Pancreas (tissue), 10 donors: ENCODE data around the gene RFT1. TPM values are rescaled to one million over a fixed set of nuclear protein-coding genes. Genes with fewer than 3 reads are reported as not detected.

Source experiments
- ATAC-seq, 4 donors: fragments of 200-7000 bp; cut with Tn5 transposase; one replicate each; pipeline versions ENCODE4 v1.8.0 to v1.9.1; 2020; ENCODE audit warnings: mild to moderate bottlenecking in 4 of 4, moderate library complexity in 4 of 4
- DNase-seq, 6 donors: peaks; one replicate each; pipeline ENCODE4 v3.0.0-alpha.2; 2020
- FAIRE-seq: peaks from 2 replicates; lab custom pipeline; 2012; peaks lifted over from hg19 to GRCh38; lab: Jason Lieb, UNC
- H3K27ac ChIP-seq, 4 donors: fragments of 200-600 bp; sonication (generic); 1 replicate in 3 of 4; 2 replicates in 1 of 4; pipeline versions ENCODE4 v1.5.0 to v1.8.0; 2020
- H3K27me3 ChIP-seq, 4 donors: fragments of 200-600 bp; one replicate each; pipeline ENCODE4 v1.8.0; 2021
- H3K36me3 ChIP-seq, 3 donors: fragments of 200-600 bp; sonication (generic) in 1 of 3; one replicate each; pipeline versions ENCODE4 v1.5.0 to v1.8.0; 2020 to 2021
- H3K4me1 ChIP-seq, 3 donors: fragments of 200-600 bp; one replicate each; pipeline ENCODE4 v1.8.0; 2021
- H3K4me3 ChIP-seq, 4 donors: fragments of 200-600 bp; sonication (generic) in 2 of 4; one replicate each; pipeline versions ENCODE4 v1.5.0 to v1.8.0; 2020 to 2021
- H3K9me3 ChIP-seq, 4 donors: fragments of 200-600 bp; one replicate each; pipeline ENCODE4 v1.8.0; 2021
- CTCF ChIP-seq, 4 donors: fragments of 200-600 bp; sonication (generic) in 3 of 4; IDR thresholded peaks; one replicate each; pipeline versions ENCODE4 v1.5.0 to v1.8.0; 2021; ENCODE audit warnings: antibody characterized with exemption in 4 of 4
- WGBS, 2 donors: extraction: QIAGEN DNeasy Blood & Tissue Kit; methylation state at CpG; one replicate each; pipeline ENCODE4 v1.1.7; 2013; 5-methylcytosine and 5-hydroxymethylcytosine counted together
- intact Hi-C, 3 donors: fragments of 100-400 bp; cut with DNase I; formaldehyde crosslinking; loops; one replicate each; pipeline versions ENCODE4 v1.11.1 to v1.14.2; 2022
- polyA plus RNA-seq, 2 donors: library from polyadenylated mRNA; stranded (reverse); fragments of 200-250 nt; gene quantifications; one replicate each; pipeline ENCODE4 v1.2.3, GENCODE V29; 2013
- total RNA-seq, 6 donors: library from RNA; stranded (reverse); fragmentation: NEBNext Ultra II Directional in 4 of 6; extraction: Animal tissue kit (Norgen Biotek cat#: 25700) in 4 of 6; gene quantifications; one replicate each; pipeline versions ENCODE4 v1.2.1 to v1.2.4, GENCODE V29; 2021 to 2023
- donor health status: healthy with polysubstance abuse.
- donor health status: DM: no; HTN: no; CAD: no; lungs with moderate emphysema.
- donor health status: DM: no; HTN: no; CAD: no.
- donor health status: control.
- donor health status: control.
- donor health status: Bipolar disorder and iron deficiency.
- donor health status: DM: yes; HTN: yes; CAD: no.
- donor health status: DM: no; HTN: no; CAD: no.
- donor health status: DM: no; HTN: no; CAD: no.
- donor health status: DM: yes; HTN: yes; CAD: no.

The RFT1 gene
- total and polyA plus RNA-seq, 8 donors, result 6.9 to 20.4 (median 15.0) TPM

- DNase-seq, result no peak
- no peak overlapping the region for H3K4me3 ChIP-seq
These were observed 40.3 kb upstream of the RFT1 start for GRCh38 chr3:53170325-53171063.

GRCh38 chr3:53169832-53170324, 39.6 kb upstream of the RFT1 start:
- peak overlapping the region in 1 of 4 donors; percentile 30 for H3K27ac ChIP-seq
- DNase-seq (no peak), FAIRE-seq (no peak), ATAC-seq (no peak)
- peaks cover 0 to 4% (median 0%) of the 10 kb centered on the region in 3 donors for H3K36me3 ChIP-seq
- H3K9me3 ChIP-seq, result no peaks in the 10 kb centered on the region
- 93 to 98% methylated on average over 9 of the region's 9 CpGs for WGBS, 2 donors
- H3K4me1 ChIP-seq, result peaks cover 14 to 25% (median 16%) of the 10 kb centered on the region in 3 donors
- TF ChIP-seq CTCF (IDR thresholded peaks at IDR 0.05), result no peak
- H3K4me3 ChIP-seq, result no peak overlapping the region
- intact Hi-C loops, result no loop called here
- H3K27me3 ChIP-seq, result no peaks in the 10 kb centered on the region

More at GRCh38 chr3:53170325-53171063, 40.3 kb upstream of the RFT1 start:
- Histone ChIP-seq H3K36me3 (peaks cover 0 to 1% (median 0%) of the 10 kb centered on the region in 3 donors), H3K9me3 (no peaks in the 10 kb centered on the region), H3K27ac (peak overlapping the region in 1 of 4 donors; percentile 21), H3K27me3 (no peaks in the 10 kb centered on the region), H3K4me1 (peaks cover 14 to 25% (median 16%) of the 10 kb centered on the region in 3 donors)
- peak in 2 of 4 donors; percentile 32 to 34 for ATAC-seq
- FAIRE-seq, result no peak
- 63 to 74% methylated on average over 17 of the region's 17 CpGs for WGBS, 2 donors
- TF ChIP-seq CTCF (IDR thresholded peaks at IDR 0.05), result no peak
- intact Hi-C loops, result no loop called here

GRCh38 chr3:53169045-53169831, 39.0 kb upstream of the RFT1 start:
- Histone ChIP-seq H3K9me3 (no peaks in the 10 kb centered on the region), H3K4me3 (peak overlapping the region in 1 of 4 donors; percentile 3), H3K27me3 (no peaks in the 10 kb centered on the region), H3K36me3 (peaks cover 0 to 4% (median 0%) of the 10 kb centered on the region in 3 donors), H3K27ac (peak overlapping the region in 2 of 4 donors; percentile 17 to 30), H3K4me1 (peaks cover 14 to 25% (median 16%) of the 10 kb centered on the region in 3 donors)
- intact Hi-C loops, result no loop called here
- FAIRE-seq, result no peak
- peak in 1 of 6 donors; percentile 54 for DNase-seq
- TF ChIP-seq CTCF (IDR thresholded peaks at IDR 0.05), result no peak
- peak in 2 of 4 donors; percentile 10 for ATAC-seq
- 70 to 79% methylated on average over 14 to 15 of the region's 15 CpGs for WGBS, 2 donors

- intact Hi-C loops, result no loop called here
- WGBS, 2 donors, result 84 to 88% methylated on average over 15 of the region's 15 CpGs
- no peak for ATAC-seq
- H3K4me3 ChIP-seq, result peak overlapping the region in 1 of 4 donors; percentile 3
- H3K27me3 ChIP-seq, result no peaks in the 10 kb centered on the region
- H3K27ac ChIP-seq, result peak overlapping the region in 2 of 4 donors; percentile 17 to 30
- peaks cover 16 to 25% (median 17%) of the 10 kb centered on the region in 3 donors for H3K4me1 ChIP-seq
- no peak for FAIRE-seq
- no peaks in the 10 kb centered on the region for H3K9me3 ChIP-seq
- DNase-seq, result peak in 1 of 6 donors; percentile 46
- H3K36me3 ChIP-seq, result peaks cover 0 to 4% (median 0%) of the 10 kb centered on the region in 3 donors
- no peak for TF ChIP-seq CTCF (IDR thresholded peaks at IDR 0.05)
These were observed 38.1 kb upstream of the RFT1 start for GRCh38 chr3:53168175-53168923.
